KBM-7 (cell line): ENCODE results near the gene SPPL2B.

ENCODE experiments used
- DNase-seq: peaks from one replicate; pipeline ENCODE4 v3.0.0-alpha.2; 2015
- in situ Hi-C: fragments of 300-500 bp; cut with MboI; formaldehyde crosslinking; loops from 2 replicates; pipeline ENCODE4 v1.14.3; 2020; ENCODE audit warnings: low sequenced_read_pairs, low pct_unique_long_range_greater_than_20kb, mixed read lengths

SPPL2B gene

GRCh38 chr19:2334426-2334825, 5.9 kb downstream of the SPPL2B start:
- DNase-seq = no peak
- in situ Hi-C loops = no loop called here

- in situ Hi-C loops = no loop called here
- no peak for DNase-seq
Measured at GRCh38 chr19:2334986-2335846, 6.7 kb downstream of the SPPL2B start.

GRCh38 chr19:2335848-2336247, 7.4 kb downstream of the SPPL2B start:
- no peak for DNase-seq
- in situ Hi-C loops = no loop called here

GRCh38 chr19:2336528-2337328, 8.2 kb downstream of the SPPL2B start:
- in situ Hi-C loops = no loop called here

GRCh38 chr19:2337329-2337707, 8.8 kb downstream of the SPPL2B start:
- in situ Hi-C loops = no loop called here
- peak; percentile 26 for DNase-seq

More at GRCh38 chr19:2336528-2337328, 8.2 kb downstream of the SPPL2B start:
- no peak for DNase-seq

GRCh38 chr19:2338055-2338615, 9.7 kb downstream of the SPPL2B start:
- in situ Hi-C loops = no loop called here
- DNase-seq = no peak

GRCh38 chr19:2338751-2339643, 10.5 kb downstream of the SPPL2B start:
- no peak for DNase-seq
- in situ Hi-C loops = no loop called here

- no peak for DNase-seq
- in situ Hi-C loops = no loop called here
Measured at GRCh38 chr19:2339644-2340310, 11.3 kb downstream of the SPPL2B start.

GRCh38 chr19:2340496-2341243, 12.2 kb downstream of the SPPL2B start:
- DNase-seq = no peak
- in situ Hi-C loops = no loop called here

GRCh38 chr19:2341244-2341751, 12.8 kb downstream of the SPPL2B start:
- DNase-seq = no peak
- in situ Hi-C loops = no loop called here

- DNase-seq = no peak
- in situ Hi-C loops = no loop called here
Measured at GRCh38 chr19:2341982-2342381, 13.5 kb downstream of the SPPL2B start.

- no peak for DNase-seq
- in situ Hi-C loops = no loop called here
Measured at GRCh38 chr19:2342656-2343288, 14.3 kb downstream of the SPPL2B start.

- in situ Hi-C loops = no loop called here
Measured at GRCh38 chr19:2343289-2343982, 15.0 kb downstream of the SPPL2B start.

GRCh38 chr19:2344381-2344870, 15.9 kb downstream of the SPPL2B start:
- no peak for DNase-seq
- in situ Hi-C loops = no loop called here

More at GRCh38 chr19:2343289-2343982, 15.0 kb downstream of the SPPL2B start:
- DNase-seq = no peak

- in situ Hi-C loops = no loop called here
Measured at GRCh38 chr19:2345076-2345475, 16.6 kb downstream of the SPPL2B start.

GRCh38 chr19:2345794-2346663, 17.5 kb downstream of the SPPL2B start:
- in situ Hi-C loops = no loop called here

More at GRCh38 chr19:2345076-2345475, 16.6 kb downstream of the SPPL2B start:
- no peak for DNase-seq

More at GRCh38 chr19:2345794-2346663, 17.5 kb downstream of the SPPL2B start:
- no peak for DNase-seq
